ENCODE measurements around the gene SLC16A3. TPM values are rescaled to one million over a fixed set of nuclear protein-coding genes. Genes with fewer than 3 reads are reported as not detected.
"Not testable (repeated sequence)": the region's sequence is repeated elsewhere in the genome, so short reads cannot be mapped to it uniquely, and the experiment has no call there.

SLC16A3 gene
- polyA plus RNA-seq, 12 donors: 12.7 to 51.9 (median 28.9) TPM; not detected in 1

- DNase-seq: no peak
Observed at GRCh38 chr17:82245134-82246039, 16.5 kb downstream of the SLC16A3 start.

DNA sequence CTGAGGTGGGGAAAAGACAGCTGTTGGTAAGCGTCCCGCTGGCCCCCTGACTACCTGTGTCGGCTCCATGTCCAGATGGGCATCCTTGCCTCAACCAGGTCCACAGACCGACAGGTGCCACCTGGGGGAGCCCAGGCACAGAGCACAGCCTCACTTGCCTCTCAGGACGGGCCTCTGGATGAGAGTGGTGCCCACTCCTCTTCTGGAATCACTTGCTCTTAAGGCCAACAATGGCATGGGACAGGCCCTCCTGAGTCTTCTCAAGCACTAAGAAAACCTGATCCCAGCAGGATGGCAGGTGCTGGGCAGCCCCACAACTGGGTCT is 17.2 kb downstream of the SLC16A3 start:
- no peak for DNase-seq

DNA sequence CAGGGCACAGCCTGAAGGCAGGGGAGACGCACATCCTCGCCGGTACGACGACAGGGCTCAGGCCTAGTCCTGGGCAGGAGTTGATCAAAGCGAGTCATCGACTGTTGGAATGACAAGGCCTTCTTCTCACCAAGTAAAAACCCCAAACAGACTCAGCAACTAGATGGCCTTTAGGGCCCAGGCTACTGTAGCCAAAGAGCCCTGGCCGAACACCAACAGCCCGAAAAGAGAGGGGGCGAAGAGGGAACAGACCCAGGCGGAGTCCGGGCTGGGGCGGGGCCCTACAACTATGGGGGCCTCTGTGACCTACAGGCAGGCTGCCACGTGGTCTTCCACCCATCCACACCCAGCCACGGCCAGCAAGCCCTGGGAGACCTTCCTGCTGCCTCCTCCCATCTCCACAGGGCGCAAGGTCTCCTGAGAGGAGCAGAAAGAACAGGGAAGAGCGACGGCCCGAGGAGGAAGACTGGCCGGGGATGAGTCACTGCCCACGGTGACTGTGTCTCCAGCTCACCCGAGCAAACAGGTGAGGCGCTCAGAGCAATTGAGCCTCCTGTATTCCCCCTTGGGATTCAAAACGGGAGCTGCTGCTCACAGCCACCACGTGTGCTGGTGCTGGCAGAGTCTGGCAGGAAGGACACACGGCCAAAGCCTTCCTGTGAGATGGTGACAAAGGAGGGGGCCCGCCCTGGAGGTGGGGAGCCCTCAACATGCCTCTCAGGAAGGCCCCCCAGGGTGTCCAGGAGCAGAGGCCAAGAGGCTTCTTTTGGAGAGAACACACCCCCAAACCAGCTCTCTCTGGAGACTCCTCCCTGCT is 17.7 kb downstream of the SLC16A3 start:
- no peak for DNase-seq

- DNase-seq: no peak
Observed at GRCh38 chr17:82247182-82247823, 18.5 kb downstream of the SLC16A3 start.

DNA sequence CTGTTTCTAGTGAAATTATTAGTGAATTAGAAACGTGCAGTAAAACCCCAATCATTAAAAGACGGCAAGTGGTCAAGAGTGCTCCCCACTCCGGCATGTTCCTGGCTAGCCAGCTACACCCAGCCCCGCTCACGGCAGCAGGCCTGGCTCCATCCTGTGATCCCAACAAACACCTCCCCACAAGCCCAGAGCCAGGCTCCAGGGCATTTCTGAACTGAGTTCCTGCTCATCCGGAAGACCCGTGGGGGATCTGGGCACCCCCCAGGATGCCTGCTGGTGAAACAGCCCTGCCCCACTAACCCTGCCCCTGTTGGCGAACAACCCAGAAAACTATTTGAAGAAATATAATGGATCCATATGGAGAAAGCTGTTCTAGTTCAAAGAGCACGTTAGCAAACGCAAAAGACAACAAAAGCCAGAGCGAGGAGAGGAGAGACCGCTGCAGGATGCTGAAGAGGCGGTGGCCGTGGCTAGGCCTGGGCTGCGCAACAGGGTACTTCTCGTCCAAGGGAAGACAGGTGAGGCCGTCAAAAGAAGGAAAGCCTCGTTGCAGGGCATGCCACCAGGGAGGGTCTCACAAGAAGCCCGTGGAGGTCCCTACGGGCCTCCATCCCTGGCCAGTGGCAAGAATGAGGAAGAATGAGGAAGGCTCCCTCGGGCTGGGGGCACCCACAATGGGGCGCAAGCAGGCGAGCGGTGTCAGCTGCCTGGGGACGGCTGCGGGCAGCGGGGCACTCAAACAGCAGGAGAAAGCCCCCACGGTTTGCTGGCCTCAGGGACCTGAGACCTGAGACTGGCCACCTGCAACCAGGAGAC is 19.2 kb downstream of the SLC16A3 start:
- DNase-seq: no peak

DNA sequence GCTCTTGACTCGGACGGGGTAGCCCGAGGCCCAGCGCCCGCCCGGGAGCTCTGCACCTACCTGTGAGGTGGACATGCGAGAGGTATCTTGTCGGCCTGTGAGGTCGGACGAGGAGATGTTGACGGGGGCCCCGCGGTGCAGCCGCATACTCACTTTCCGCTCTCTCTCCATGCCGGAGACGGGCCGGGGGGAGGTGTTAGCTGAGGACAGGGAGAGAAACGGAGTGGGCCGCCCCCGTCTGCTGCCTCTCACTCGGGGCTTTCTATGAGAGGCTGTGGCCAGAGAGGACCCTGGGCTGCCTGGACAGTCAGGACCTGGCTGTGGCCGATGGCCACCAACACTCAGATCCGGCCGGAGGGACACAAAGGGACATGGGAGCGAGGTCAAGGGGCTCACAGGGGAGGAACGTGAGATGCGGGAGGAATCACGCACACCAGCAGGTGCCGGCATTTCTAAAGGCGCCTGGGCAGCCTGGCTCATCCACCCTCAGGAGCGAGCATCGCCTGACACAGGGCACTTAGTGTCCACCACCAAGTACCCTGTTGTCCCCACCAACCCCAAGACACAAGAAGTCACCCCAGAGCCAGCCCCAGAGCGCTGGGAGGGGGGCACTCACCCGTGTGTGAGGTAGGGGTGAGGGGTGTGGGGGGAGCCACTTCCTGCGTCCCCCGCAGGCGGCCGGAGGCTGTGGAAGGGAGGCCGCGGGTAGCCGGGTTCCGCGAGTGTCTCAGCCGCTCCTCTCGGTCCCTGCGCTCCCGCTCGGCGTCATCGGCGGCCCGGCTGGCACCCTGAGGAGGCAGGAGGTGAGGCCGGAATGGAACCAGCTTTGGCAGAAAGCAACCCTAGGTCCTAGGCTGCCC is 20.2 kb downstream of the SLC16A3 start:
- no peak for DNase-seq

GRCh38 chr17:82249896-82250581 is 21.2 kb downstream of the SLC16A3 start:
- no peak for DNase-seq

- DNase-seq: no peak
Observed at GRCh38 chr17:82250868-82251500, 22.1 kb downstream of the SLC16A3 start.

- no peak for DNase-seq
Observed at GRCh38 chr17:82252511-82253178, 23.8 kb downstream of the SLC16A3 start.

DNA sequence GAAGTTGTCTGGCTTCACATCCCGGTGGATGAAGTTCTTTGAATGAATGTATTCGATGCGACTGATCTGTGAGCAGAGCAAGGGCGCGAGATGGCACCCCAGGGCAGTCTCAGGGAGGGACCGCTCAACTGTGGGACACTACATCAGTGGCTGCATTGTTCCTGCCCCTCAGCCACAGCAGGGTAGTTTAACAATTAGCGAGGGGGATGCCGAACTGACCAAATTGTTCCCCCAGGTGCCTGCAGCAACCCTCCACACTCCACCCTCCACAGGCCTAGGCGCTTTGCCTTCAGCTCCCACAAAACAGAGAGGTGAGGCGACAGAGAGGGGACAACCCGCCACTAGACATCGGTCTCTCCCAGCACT is 24.3 kb downstream of the SLC16A3 start:
- DNase-seq: no peak

- not testable (repeated sequence) for DNase-seq
Observed at GRCh38 chr17:82254096-82254495, 25.3 kb downstream of the SLC16A3 start.

DNA sequence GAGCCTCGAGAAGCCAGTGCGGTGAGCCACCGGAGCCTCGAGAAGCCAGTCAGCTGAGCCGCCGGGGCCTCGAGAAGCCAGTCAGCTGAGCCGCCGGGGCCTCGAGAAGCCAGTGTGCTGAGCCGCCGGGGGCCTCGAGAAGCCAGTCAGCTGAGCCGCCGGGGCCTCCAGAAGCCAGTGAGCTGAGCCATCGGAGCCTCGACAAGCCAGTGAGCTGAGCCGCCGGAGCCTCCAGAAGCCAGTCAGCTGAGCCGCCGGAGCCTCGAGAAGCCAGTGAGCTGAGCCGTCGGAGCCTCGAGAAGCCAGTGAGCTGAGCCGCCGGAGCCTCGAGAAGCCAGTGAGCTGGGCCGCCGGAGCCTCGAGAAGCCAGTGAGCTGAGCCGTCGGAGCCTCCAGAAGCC is 25.9 kb downstream of the SLC16A3 start:
- DNase-seq: not testable (repeated sequence)

DNA sequence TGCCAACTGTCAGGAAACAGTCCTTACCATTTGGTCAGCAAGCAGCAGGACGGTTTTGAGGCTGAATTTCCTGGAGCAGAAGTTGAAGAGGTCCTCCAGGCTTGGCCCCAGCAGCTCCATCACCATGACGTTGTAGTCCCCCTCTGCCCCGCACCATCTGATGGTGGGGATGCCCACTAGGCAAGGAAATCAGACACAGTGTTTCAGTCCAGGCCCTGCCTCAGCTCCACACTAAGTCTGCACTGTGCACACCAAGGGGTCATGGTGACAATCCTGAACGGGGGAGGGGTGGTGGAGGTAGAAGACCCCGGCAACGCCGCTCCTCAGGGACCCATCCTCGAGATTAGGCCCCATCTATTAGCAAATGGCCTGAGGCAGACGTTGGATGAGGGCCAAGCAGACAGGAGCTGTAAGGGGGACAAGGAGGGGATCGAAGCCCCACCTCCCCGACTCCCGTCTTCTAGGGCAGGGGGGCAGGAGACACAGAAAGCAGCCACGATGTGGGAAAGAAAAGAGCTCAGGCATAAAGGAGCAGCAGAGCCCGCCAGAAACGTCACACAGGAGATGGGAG is 26.6 kb downstream of the SLC16A3 start:
- no peak for DNase-seq

DNA sequence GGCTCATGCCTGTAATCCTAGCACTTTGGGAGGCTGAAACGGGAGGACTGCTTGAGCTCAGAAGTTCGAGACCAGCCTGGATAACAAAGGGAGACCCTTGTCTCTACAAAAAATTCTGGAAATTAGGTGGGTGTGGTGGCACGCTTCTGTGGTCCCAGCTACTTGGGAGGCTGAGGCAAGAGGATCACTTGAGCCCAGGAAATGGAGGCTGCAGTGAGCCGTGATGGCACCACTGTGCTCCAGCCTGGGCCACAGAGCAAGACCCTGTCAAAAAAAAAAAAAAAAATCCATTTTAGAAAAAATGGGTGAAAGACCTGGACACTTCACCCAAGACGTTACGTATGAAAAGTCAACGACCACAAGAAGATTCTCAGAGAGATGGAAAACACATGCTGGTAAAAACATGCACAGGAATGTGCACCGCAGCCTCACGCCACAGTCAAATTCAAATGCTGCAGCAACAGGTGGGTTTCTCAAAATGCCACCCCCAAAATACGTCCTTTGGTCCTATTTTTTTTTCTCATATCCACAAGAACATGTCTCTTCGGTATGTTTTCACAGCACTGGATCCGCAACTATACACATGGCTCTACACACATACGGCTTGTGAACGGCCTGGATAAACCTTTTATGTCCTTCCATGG is 27.5 kb downstream of the SLC16A3 start:
- DNase-seq: no peak

DNA sequence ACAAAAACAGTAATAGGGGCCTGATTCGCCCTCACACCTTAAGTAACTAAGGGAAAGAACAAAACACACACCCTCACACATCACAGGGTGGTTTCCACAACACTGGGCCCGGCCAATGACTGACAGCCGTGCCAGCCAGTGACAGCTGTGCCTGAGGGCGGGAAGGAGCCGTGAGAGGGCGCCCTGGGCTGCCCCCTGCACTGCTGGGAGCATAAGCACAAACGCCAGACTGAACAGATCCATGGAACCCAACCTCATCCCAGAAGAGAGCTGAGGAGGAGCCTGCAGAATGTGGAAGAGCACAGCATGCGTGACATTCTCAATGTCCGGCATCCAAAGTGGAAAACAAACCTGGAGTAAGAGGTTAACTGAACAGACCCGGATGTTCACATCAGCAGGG is 28.6 kb downstream of the SLC16A3 start:
- DNase-seq: no peak

- DNase-seq: no peak
Observed at GRCh38 chr17:82258555-82258954, 29.7 kb downstream of the SLC16A3 start.

DNA sequence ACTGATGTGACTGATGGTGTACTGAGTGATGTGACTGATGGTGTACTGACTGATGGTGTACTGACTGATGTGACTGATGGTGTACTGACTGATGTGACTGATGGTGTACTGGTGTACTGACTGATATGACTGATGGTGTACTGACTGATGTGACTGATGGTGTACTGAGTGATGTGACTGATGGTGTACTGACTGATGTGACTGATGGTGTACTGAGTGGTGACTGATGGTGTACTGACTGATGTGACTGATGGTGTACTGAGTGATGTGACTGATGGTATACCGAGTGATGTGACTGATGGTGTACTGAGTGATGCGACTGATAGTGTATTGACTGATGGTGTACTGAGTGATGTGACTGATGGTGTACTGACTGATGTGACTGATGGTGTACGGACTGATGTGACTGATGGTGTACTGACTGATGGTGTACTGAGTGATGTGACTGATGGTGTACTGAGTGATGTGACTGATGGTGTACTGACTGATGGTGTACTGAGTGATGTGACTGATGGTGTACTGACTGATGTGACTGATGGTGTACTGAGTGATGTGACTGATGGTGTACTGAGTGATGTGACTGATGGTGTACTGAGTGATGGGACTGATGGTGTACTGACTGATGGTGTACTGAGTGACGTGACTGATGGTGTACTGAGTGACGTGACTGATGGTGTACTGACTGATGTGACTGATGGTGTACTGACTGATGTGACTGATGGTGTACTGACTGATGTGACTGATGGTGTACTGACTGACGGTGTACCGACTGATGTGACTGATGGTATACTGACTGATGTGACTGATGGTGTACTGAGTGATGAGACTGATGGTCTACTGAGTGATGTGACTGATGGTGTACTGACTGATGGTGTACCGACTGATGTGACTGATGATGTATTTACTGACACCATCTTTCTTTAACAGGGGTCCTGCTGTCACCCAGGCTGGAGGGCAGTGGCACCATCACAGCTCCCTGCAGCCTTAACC is 31.4 kb downstream of the SLC16A3 start:
- not testable (repeated sequence) for DNase-seq
